K562 (cell line): Measurements from ENCODE around the gene MYBPHL. TPM values are rescaled to one million over a fixed set of nuclear protein-coding genes. Genes with fewer than 3 reads are reported as not detected.

Source experiments
- ATAC-seq: fragments of 200-7000 bp; cut with Tn5 transposase; 3 replicates; pipeline ENCODE4 v1.9.1; 2020; ENCODE audit warnings: moderate library complexity
- BruUV-seq: library from RNA; stranded (reverse); fragments of 400-500 nt; replicated peaks from 2 replicates; lab custom pipeline; 2021; lab: Mats Ljungman, UMichigan
- CTCF ChIA-PET: fragments of 300-600 bp; formaldehyde crosslinking; extraction: SDS; loops from one replicate; lab custom pipeline; 2021; ENCODE audit warnings: low intra/inter-chr PET ratio; lab: Yijun Ruan, JAX
- POLR2A ChIA-PET: fragments of 300-600, 350-650 bp; sonication (Branson Sonifier 250); formaldehyde crosslinking; extraction: SDS; loops from one replicate; lab custom pipeline; 2021; ENCODE audit warnings: antibody characterized with exemption, inconsistent platforms; lab: Yijun Ruan, JAX
- DNase-seq, 4 experiments: peaks; one replicate each; pipeline versions ENCODE4 v3.0.0 to v3.0.0-alpha.2; 2011 to 2018; ENCODE audit warnings: low spot score in 3 of 4, mixed read lengths in 3 of 4; ENCODE audit errors: extremely low read depth in 1 of 4
- FAIRE-seq: peaks from 2 replicates; lab custom pipeline; 2011; peaks lifted over from hg19 to GRCh38; lab: Jason Lieb, UNC
- H2AFZ ChIP-seq: 2 replicates; pipeline ENCODE4 v1.6.0; 2011; ENCODE audit warnings: low read depth, low read length, control low read depth, inconsistent platforms
- H3K27ac ChIP-seq: fragments of 200-600 bp; 3 replicates; pipeline ENCODE4 v1.8.0; 2011; ENCODE audit warnings: low read depth, mild to moderate bottlenecking, control low read depth, inconsistent platforms, low read length, moderate library complexity, mixed read lengths; ENCODE audit errors: extremely low read depth
- H3K27me3 ChIP-seq, 2 experiments: fragments of 300-600 bp in 1 of 2; 2 replicates in 1 of 2; 3 replicates in 1 of 2; pipeline versions ENCODE4 v1.6.0 to v1.8.0; 2011; ENCODE audit warnings: inconsistent platforms in 2 of 2, low read length in 2 of 2, mild to moderate bottlenecking in 1 of 2, mixed read lengths in 1 of 2, moderate library complexity in 1 of 2; ENCODE audit not compliant: control insufficient read depth in 2 of 2, insufficient read depth in 2 of 2
- H3K36me3 ChIP-seq: fragments of 300-600 bp; 3 replicates; pipeline ENCODE4 v1.8.0; 2011; ENCODE audit warnings: mild to moderate bottlenecking, low read length, inconsistent platforms; ENCODE audit not compliant: control insufficient read depth, insufficient read depth
- H3K4me1 ChIP-seq, 2 experiments: fragments of 200-600 bp in 1 of 2; replicated peaks in 1 of 2; 2 replicates in 1 of 2; 3 replicates in 1 of 2; pipeline versions ENCODE4 v1.5.1 to v1.8.0; 2011; ENCODE audit warnings: inconsistent platforms in 2 of 2, low read length in 2 of 2, mild to moderate bottlenecking in 1 of 2, mixed read lengths in 1 of 2, moderate library complexity in 1 of 2; ENCODE audit not compliant: control insufficient read depth in 2 of 2, insufficient read depth in 2 of 2
- H3K4me2 ChIP-seq: 2 replicates; pipeline ENCODE4 v1.6.1; 2011; ENCODE audit warnings: low read length, control low read depth, inconsistent platforms, mixed read lengths; ENCODE audit not compliant: insufficient read depth
- H3K4me3 ChIP-seq: fragments of 200-600 bp; sonication (generic), shearing (Covaris generic); 2 replicates; pipeline ENCODE4 v1.5.1; 2016; ENCODE audit warnings: control low read depth, inconsistent platforms
- H3K79me2 ChIP-seq: fragments of 200-600 bp; 3 replicates; pipeline ENCODE4 v1.8.0; 2011; ENCODE audit warnings: low read length, inconsistent platforms; ENCODE audit not compliant: control insufficient read depth, insufficient read depth
- H3K9ac ChIP-seq, 2 experiments: 2 replicates each; pipeline versions ENCODE4 v1.6.0 to v1.6.1; 2011; ENCODE audit warnings: low read depth in 2 of 2, low read length in 2 of 2, control low read depth in 1 of 2, inconsistent platforms in 1 of 2, mild to moderate bottlenecking in 1 of 2, mixed read lengths in 1 of 2; ENCODE audit not compliant: insufficient read depth in 1 of 2
- H3K9me1 ChIP-seq: one replicate; pipeline ENCODE4 v1.6.0; 2011; ENCODE audit warnings: inconsistent platforms, mild to moderate bottlenecking, low read length, moderate library complexity; ENCODE audit not compliant: control insufficient read depth, insufficient read depth
- H3K9me3 ChIP-seq: replicated peaks from 2 replicates; pipeline ENCODE4 v1.5.1; 2011; ENCODE audit warnings: low read depth, low read length, inconsistent platforms; ENCODE audit not compliant: control insufficient read depth, insufficient read depth
- H4K20me1 ChIP-seq: replicated peaks from 2 replicates; pipeline ENCODE4 v1.6.1; 2011; ENCODE audit warnings: low read length, inconsistent platforms, mixed read lengths; ENCODE audit not compliant: control insufficient read depth, insufficient read depth
- CHD7 ChIP-seq: fragments of 200-600 bp; sonication (generic); IDR thresholded peaks from one replicate; pipeline ENCODE4 v1.6.1; 2012; ENCODE audit warnings: mild to moderate bottlenecking, low read depth, low read length, inconsistent platforms
- DDX20 ChIP-seq: fragments of 450-650 bp; IDR thresholded peaks from 2 replicates; pipeline ENCODE4 v1.6.1; 2016; ENCODE audit warnings: missing genetic modification characterization, low read depth, mild to moderate bottlenecking, missing compliant biosample characterization, moderate library complexity
- FOXP1 ChIP-seq: sonication (generic); formaldehyde crosslinking; IDR thresholded peaks from 2 replicates; pipeline ENCODE4 v1.8.0; 2022; ENCODE audit warnings: mild to moderate bottlenecking, missing genetic modification reagents
- TCFL5 ChIP-seq: fragments of 250-450 bp; sonication (Bioruptor Pico); conservative IDR thresholded peaks from 2 replicates; pipeline ENCODE4 v1.6.1; 2021; ENCODE audit warnings: mild to moderate bottlenecking, moderate library complexity, matching md5 sums
- ZNF583 ChIP-seq: fragments of 250-450 bp; sonication (Bioruptor Pico); IDR thresholded peaks from 2 replicates; pipeline ENCODE4 v1.4.0; 2020
- ZNF75A ChIP-seq: fragments of 450-650 bp; formaldehyde crosslinking; IDR thresholded peaks from 2 replicates; pipeline ENCODE4 v1.4.0; 2020; ENCODE audit warnings: mild to moderate bottlenecking
- WGBS: fragments of 100-300 bp; shearing (Covaris generic); methylation state at CpG from one replicate; pipeline ENCODE4 v1.1.6; 2016; ENCODE audit warnings: low coverage, mixed read lengths; ENCODE audit not compliant: insufficient coverage; ENCODE audit errors: missing lambda C conversion rate; 5-methylcytosine and 5-hydroxymethylcytosine counted together
- in situ Hi-C: fragments of 300-500 bp; cut with MboI; formaldehyde crosslinking; loops from 4 replicates; pipeline ENCODE4 v1.15.0; 2018; ENCODE audit warnings: inconsistent platforms, mixed read lengths
- intact Hi-C: fragments of 100-400 bp; cut with micrococcal nuclease; formaldehyde crosslinking; loops from 2 replicates; pipeline ENCODE4 v1.14.2; 2022
- polyA plus RNA-seq, 8 experiments: library from polyadenylated mRNA; depleted of rRNA in 4 of 8; stranded (reverse) in 5 of 8; unstranded in 3 of 8; fragments of >200 nt; fragmentation: Nextera tagmentation in 2 of 8; fragmentation: Illumina TruSeq in 1 of 8; extraction: Ambion mirVana in 2 of 8; extraction: Trizol in 1 of 8; gene quantifications; 2 replicates each; pipeline versions ENCODE4 v1.2.1 to v1.2.3, GENCODE V29; 2011 to 2014; ENCODE audit warnings: inconsistent platforms in 1 of 8, missing spikeins in 1 of 8
- total RNA-seq, 7 experiments: library from RNA; depleted of rRNA in 6 of 7; stranded (reverse); fragments of >200 nt in 6 of 7; fragmentation: Illumina TruSeq in 2 of 7; extraction: Trizol in 2 of 7; gene quantifications; 2 replicates each; pipeline versions ENCODE4 v1.2.1 to v1.2.3, GENCODE V29; 2011 to 2021; ENCODE audit warnings: low replicate concordance in 1 of 7

Gene MYBPHL
- total and polyA plus RNA-seq, 9 of the 15 experiments (the other 6 are each of a cell fraction or from before 2014, with no cell fraction given), result 0.20 to 1.9 (median 0.33) TPM

- Histone ChIP-seq H3K9me1 (no peaks in the 10 kb centered on the region), H3K4me2 (no peak overlapping the region), H4K20me1 (no peaks in the 10 kb centered on the region), H3K36me3 (peaks cover 4% of the 10 kb centered on the region; the same call in 1 of the 3 replicates), H3K9me3 (no peaks in the 10 kb centered on the region), H3K4me3 (no peak overlapping the region), H3K4me1 (peaks cover 10 to 40% of the 10 kb centered on the region in 2 experiments; a peak in 4 of 5 replicates), H3K27ac (no peak overlapping the region), H2AFZ (no peak overlapping the region), H3K79me2 (peaks cover 8% of the 10 kb centered on the region; the same call in 2 of the 3 replicates), H3K27me3 (no peaks in the 10 kb centered on the region), H3K9ac (no peak overlapping the region; a peak in 1 of 4 replicates)
- ChIA-PET CTCF (no interaction called here), POLR2A (interaction anchor here (0.8 to 3.6 kb wide), 4 partner anchors 7 to 151 kb away, joined by 4 to 24 read pairs (median 14); no protein-coding TSS in a partner anchor)
- FAIRE-seq (no peak), ATAC-seq (no peak), DNase-seq (no peak)
- no peak for TF ChIP-seq DDX20
- no peak for TF ChIP-seq CHD7
- no peak for TF ChIP-seq ZNF583
- TF ChIP-seq FOXP1 (CRISPR knock-in tag), result 0 out of 2 replicates have a peak, but pooled peaks have one; percentile 21
- TF ChIP-seq TCFL5 (CRISPR knock-in tag), result no peak
- TF ChIP-seq ZNF75A (CRISPR knock-in tag), result no peak
- BruUV-seq, result no TSS peak
- WGBS, result 68% methylated on average over 8 of the region's 8 CpGs
- in situ Hi-C loops (no loop called here), intact Hi-C loops (no loop called here)
These were observed 59.1 kb downstream of the MYBPHL start for GRCh38 chr1:109247401-109248365.
